Measurements from ENCODE around the gene ERBB4.

- TF ChIP-seq CTCF (IDR thresholded peaks at IDR 0.05; ENCODE audit: low read length) (no peak), EZH2 (optimal IDR thresholded peaks at IDR 0.05; ENCODE audit: low read depth, low read length) (no peak), EZH2phosphoT487 (IDR thresholded peaks at IDR 0.05; ENCODE audit: low read length) (no peak)
These were observed 181.0 kb downstream of the ERBB4 start for GRCh38 chr2:212357606-212358005.

Data from MM.1S (cell line).